Endodermal cell (in vitro differentiated cells): ENCODE measurements around the gene GTPBP4. TPM values are rescaled to one million over a fixed set of nuclear protein-coding genes. Genes with fewer than 3 reads are reported as not detected.

Experiments
- DNase-seq: peaks from one replicate; pipeline ENCODE4 v3.0.0-alpha.2; 2017
- H3K27ac ChIP-seq: 2 replicates; pipeline ENCODE4 v1.5.1; 2013; ENCODE audit warnings: mild to moderate bottlenecking, low read depth, low read length, moderate library complexity
- H3K27me3 ChIP-seq: 2 replicates; pipeline ENCODE4 v1.6.1; 2013; ENCODE audit warnings: mild to moderate bottlenecking, low read length, moderate library complexity; ENCODE audit not compliant: insufficient read depth, control insufficient read depth, poor library complexity, severe bottlenecking
- H3K36me3 ChIP-seq: 2 replicates; pipeline ENCODE4 v1.7.0; 2013; ENCODE audit warnings: mild to moderate bottlenecking, low read length, moderate library complexity; ENCODE audit not compliant: control insufficient read depth, insufficient read depth
- H3K4me1 ChIP-seq: one replicate; pipeline ENCODE4 v1.7.0; 2013; ENCODE audit warnings: low read length; ENCODE audit not compliant: control insufficient read depth, insufficient read depth
- H3K4me3 ChIP-seq: 2 replicates; pipeline ENCODE4 v1.5.1; 2013; ENCODE audit warnings: mild to moderate bottlenecking, low read length, moderate library complexity
- H3K9ac ChIP-seq: 2 replicates; pipeline ENCODE4 v1.6.1; 2013; ENCODE audit warnings: mild to moderate bottlenecking, low read length, moderate library complexity; ENCODE audit not compliant: poor library complexity, severe bottlenecking; ENCODE audit errors: extremely low read depth
- H3K9me3 ChIP-seq: 2 replicates; pipeline ENCODE4 v1.6.1; 2013; ENCODE audit warnings: mild to moderate bottlenecking, low read length, moderate library complexity; ENCODE audit not compliant: control insufficient read depth
- H3K27ac Mint-ChIP-seq: 2 replicates; pipeline ENCODE4 v1.8.0; 2020; ENCODE audit warnings: mixed read lengths
- H3K27me3 Mint-ChIP-seq: 2 replicates; pipeline ENCODE4 v1.8.0; 2021; ENCODE audit warnings: mild to moderate bottlenecking, mixed read lengths; ENCODE audit not compliant: insufficient read depth
- H3K36me3 Mint-ChIP-seq: 2 replicates; pipeline ENCODE4 v1.8.0; 2020; ENCODE audit warnings: low read depth, mixed read lengths
- H3K4me1 Mint-ChIP-seq: 2 replicates; pipeline ENCODE4 v1.8.0; 2020; ENCODE audit warnings: mixed read lengths
- H3K4me3 Mint-ChIP-seq: 2 replicates; pipeline ENCODE4 v1.8.0; 2020; ENCODE audit warnings: mild to moderate bottlenecking, moderate library complexity, mixed read lengths
- H3K9me3 Mint-ChIP-seq: 2 replicates; pipeline ENCODE4 v1.8.0; 2020; ENCODE audit warnings: mild to moderate bottlenecking, mixed read lengths
- WGBS, 2 experiments: methylation state at CpG; one replicate each; pipeline versions ENCODE4 v1.1.5 to v1.1.7; 2013; ENCODE audit warnings: missing lambda C conversion rate in 2 of 2, mixed read lengths in 1 of 2; ENCODE audit not compliant: insufficient coverage in 1 of 2, insufficient read length in 1 of 2; 5-methylcytosine and 5-hydroxymethylcytosine counted together
- total RNA-seq, 2 donors: library from RNA; stranded (reverse); fragmentation: NEBNext Ultra II Directional in 1 of 2; extraction: Animal tissue kit (Norgen Biotek cat#: 25700) in 1 of 2; gene quantifications; 2 replicates in 1 of 2; 3 replicates in 1 of 2; pipeline ENCODE4 v1.2.1, GENCODE V29; 2021
- TF ChIP-seq, protein P1 (sequence below): fragments of 200-600 bp; sonication (generic); conservative IDR thresholded peaks from 2 replicates; pipeline ENCODE4 v1.5.0; 2021; ENCODE audit warnings: antibody characterized with exemption, mild to moderate bottlenecking

The GTPBP4 gene
- total RNA-seq, 2 donors from 2014 or later = 67.2 to 70.9 TPM

DNA sequence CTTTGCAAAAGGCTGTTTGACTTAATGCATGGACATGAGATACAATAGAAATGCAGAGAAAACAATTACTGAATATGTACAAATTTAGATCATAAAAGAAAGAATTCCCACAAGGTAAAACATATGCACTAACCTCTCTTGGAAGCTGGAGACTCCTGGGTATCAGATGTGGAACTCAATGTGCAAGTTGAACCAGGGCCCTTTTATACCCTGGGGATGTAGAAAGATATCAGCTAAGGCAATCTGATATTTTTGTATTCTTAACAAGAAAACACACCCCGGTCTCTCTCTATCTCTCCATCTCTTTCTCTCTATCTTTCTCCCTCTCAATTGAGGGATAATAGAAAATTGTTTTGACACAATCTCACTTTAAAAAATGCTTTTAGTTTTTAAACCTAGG lies 37.4 kb downstream of the GTPBP4 start, which contains the start of gene IDI2:
IDI2 (minus strand) TSS at position 177 of the 400 bp plus-strand sequence. CDS start 1,136 bp downstream, outside the sequence.
- Histone ChIP-seq H3K27me3 (no peaks in the 10 kb centered on the region), H3K4me3 (no peak within 1 kb of the TSS), H3K36me3 (peaks cover 1% of the 10 kb centered on the region), H3K4me1 (no peaks in the 10 kb centered on the region), H3K9ac (no peak within 1 kb of the TSS), H3K9me3 (no peaks in the 10 kb centered on the region), H3K27ac (no peak within 1 kb of the TSS)
- no peak within 1 kb of the TSS for H3K27ac Mint-ChIP-seq
- H3K4me3 Mint-ChIP-seq = no peak within 1 kb of the TSS
- no CpG with 5 or more reads among the region's 1 CpG for WGBS, 2 experiments
- peaks cover 10% of the 10 kb centered on the region for H3K36me3 Mint-ChIP-seq
- H3K9me3 Mint-ChIP-seq = peaks cover 5% of the 10 kb centered on the region
- DNase-seq = no peak
- TF ChIP-seq, protein P1, sequence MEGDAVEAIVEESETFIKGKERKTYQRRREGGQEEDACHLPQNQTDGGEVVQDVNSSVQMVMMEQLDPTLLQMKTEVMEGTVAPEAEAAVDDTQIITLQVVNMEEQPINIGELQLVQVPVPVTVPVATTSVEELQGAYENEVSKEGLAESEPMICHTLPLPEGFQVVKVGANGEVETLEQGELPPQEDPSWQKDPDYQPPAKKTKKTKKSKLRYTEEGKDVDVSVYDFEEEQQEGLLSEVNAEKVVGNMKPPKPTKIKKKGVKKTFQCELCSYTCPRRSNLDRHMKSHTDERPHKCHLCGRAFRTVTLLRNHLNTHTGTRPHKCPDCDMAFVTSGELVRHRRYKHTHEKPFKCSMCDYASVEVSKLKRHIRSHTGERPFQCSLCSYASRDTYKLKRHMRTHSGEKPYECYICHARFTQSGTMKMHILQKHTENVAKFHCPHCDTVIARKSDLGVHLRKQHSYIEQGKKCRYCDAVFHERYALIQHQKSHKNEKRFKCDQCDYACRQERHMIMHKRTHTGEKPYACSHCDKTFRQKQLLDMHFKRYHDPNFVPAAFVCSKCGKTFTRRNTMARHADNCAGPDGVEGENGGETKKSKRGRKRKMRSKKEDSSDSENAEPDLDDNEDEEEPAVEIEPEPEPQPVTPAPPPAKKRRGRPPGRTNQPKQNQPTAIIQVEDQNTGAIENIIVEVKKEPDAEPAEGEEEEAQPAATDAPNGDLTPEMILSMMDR = no peak
- no peaks in the 10 kb centered on the region for H3K4me1 Mint-ChIP-seq
- no peaks in the 10 kb centered on the region for H3K27me3 Mint-ChIP-seq

DNA sequence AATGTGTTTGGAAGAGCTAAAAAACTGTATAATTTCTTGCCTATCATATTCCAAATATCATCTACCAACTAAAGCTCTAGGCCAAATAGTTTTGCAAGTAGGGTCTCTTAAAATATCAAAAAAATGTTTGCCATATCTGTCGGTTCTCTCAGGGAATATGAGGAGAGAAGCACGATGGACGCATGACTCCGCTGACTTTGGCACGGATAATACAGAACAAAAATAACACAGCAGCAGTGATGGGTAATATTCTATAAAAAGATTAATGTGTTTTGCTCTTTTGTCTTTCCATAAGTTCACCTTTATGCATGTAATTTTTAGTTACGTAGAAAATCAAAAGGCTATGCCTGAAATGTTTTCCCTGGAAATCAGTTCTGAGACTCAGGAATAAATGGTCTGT lies 38.3 kb downstream of the GTPBP4 start:
- TF ChIP-seq, protein P1 = no peak
- Histone ChIP-seq H3K9me3 (no peaks in the 10 kb centered on the region), H3K4me3 (no peak overlapping the region), H3K36me3 (no peaks in the 10 kb centered on the region), H3K4me1 (no peaks in the 10 kb centered on the region), H3K9ac (no peak overlapping the region), H3K27ac (no peak overlapping the region), H3K27me3 (no peaks in the 10 kb centered on the region)
- Mint-ChIP-seq H3K9me3 (peaks cover 2% of the 10 kb centered on the region), H3K27ac (no peak overlapping the region), H3K4me1 (no peaks in the 10 kb centered on the region), H3K4me3 (no peak overlapping the region), H3K36me3 (peaks cover 1% of the 10 kb centered on the region), H3K27me3 (no peaks in the 10 kb centered on the region)
- WGBS, 2 experiments = 92 to 100% methylated on average over 2 to 6 of the region's 6 CpGs
- DNase-seq = no peak

DNA sequence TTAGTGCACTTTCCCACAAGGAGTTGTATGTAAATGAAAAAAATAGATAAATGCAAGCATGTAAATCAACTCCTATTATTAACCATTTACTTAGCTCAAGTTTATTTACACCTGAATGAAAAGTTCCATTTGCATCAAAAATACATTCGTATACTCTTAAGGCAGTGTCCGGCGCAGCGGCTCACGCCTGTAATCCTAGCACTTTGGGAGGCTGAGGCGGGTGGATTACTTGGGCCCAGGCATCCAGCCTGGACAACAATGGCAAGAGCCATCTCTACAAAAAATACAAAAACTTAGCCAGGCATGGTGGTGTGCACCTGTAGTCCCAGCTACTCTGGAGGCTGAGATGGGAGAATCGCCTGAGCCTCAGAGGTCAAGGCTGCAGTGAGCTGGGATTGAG lies 41.6 kb downstream of the GTPBP4 start:
- no peak overlapping the region for H3K27ac ChIP-seq
- Mint-ChIP-seq H3K4me3 (no peak overlapping the region), H3K27me3 (no peaks in the 10 kb centered on the region), H3K9me3 (no peaks in the 10 kb centered on the region), H3K4me1 (no peaks in the 10 kb centered on the region), H3K27ac (no peak overlapping the region), H3K36me3 (no peaks in the 10 kb centered on the region)
- TF ChIP-seq, protein P1 = no peak
- no peaks in the 10 kb centered on the region for H3K36me3 ChIP-seq
- WGBS, 2 experiments = 90 to 93% methylated on average over 1 to 7 of the region's 7 CpGs
- H3K9ac ChIP-seq = no peak overlapping the region
- peak; percentile 14 for DNase-seq
- no peaks in the 10 kb centered on the region for H3K4me1 ChIP-seq
- no peaks in the 10 kb centered on the region for H3K9me3 ChIP-seq
- no peak overlapping the region for H3K4me3 ChIP-seq
- H3K27me3 ChIP-seq = no peaks in the 10 kb centered on the region
